ENCODE data around the gene CACNA1A.
A peak's percentile ranks its signal among the peaks of the same experiment; 100 is the strongest.
"Not testable (repeated sequence)": the region's sequence is repeated elsewhere in the genome, so short reads cannot be mapped to it uniquely, and the experiment has no call there.

The CACNA1A gene

DNA sequence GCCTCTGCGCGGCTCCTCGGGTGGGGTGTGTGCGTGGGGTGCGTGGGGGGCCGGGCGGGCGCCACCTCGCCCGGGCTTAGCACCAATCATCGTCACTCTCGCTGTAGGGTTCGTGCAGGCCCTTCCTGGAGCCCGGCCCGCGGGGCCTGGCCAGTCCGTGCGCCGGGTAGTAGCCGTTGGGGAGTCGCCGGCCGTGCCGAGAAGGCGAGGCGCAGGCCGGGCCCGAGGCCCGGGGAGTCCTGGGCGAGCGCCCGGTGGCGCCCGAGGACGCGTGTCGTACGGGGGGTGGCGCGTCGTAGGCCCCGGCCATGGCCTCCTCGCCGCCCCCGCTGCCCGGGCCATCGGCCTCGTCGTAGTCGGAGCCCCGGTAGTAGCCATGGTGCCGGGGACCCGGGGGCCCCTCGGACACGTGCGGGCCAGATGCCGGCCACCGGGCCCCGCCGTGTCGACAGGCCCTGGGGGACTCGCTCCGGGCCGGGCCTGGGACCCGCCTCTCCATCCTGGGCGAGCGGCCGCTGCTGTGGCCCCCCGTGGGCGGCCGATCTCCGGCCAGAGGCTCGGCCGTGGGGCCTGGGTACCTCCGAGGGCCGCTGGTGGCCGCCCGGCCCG is 298.9 kb downstream of the CACNA1A start:
- TF ChIP-seq, protein P1, sequence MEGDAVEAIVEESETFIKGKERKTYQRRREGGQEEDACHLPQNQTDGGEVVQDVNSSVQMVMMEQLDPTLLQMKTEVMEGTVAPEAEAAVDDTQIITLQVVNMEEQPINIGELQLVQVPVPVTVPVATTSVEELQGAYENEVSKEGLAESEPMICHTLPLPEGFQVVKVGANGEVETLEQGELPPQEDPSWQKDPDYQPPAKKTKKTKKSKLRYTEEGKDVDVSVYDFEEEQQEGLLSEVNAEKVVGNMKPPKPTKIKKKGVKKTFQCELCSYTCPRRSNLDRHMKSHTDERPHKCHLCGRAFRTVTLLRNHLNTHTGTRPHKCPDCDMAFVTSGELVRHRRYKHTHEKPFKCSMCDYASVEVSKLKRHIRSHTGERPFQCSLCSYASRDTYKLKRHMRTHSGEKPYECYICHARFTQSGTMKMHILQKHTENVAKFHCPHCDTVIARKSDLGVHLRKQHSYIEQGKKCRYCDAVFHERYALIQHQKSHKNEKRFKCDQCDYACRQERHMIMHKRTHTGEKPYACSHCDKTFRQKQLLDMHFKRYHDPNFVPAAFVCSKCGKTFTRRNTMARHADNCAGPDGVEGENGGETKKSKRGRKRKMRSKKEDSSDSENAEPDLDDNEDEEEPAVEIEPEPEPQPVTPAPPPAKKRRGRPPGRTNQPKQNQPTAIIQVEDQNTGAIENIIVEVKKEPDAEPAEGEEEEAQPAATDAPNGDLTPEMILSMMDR (conservative IDR thresholded peaks at IDR 0.05; ENCODE audit: low read length): no peak
- no peak overlapping the region for H3K4me3 ChIP-seq (ENCODE audit: low read length)
- peak; percentile 54 for DNase-seq (ENCODE audit: low read depth)

DNA sequence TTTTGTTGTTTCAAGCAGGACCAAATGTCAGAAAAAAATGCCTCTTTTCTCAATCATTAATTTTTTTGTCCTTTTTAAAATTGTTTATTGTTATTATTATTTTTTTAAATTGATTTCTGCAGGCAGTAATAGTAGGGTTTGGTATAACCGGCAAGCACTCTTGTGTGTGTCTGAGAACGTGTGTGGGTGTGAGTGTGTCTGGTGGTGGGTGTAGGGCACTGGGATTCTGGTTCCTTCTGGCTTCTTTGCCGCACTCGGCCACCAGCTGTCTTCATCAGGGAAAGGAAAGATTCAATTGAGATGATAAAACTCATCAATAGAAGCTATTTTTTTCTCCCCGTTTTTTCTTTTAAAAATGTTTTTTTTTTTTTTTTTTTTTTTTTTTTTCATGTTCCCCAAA is 299.7 kb downstream of the CACNA1A start:
- TF ChIP-seq, protein P1 (conservative IDR thresholded peaks at IDR 0.05; ENCODE audit: low read length): no peak
- H3K4me3 ChIP-seq (ENCODE audit: low read length): no peak overlapping the region
- DNase-seq (ENCODE audit: low read depth): no peak

DNA sequence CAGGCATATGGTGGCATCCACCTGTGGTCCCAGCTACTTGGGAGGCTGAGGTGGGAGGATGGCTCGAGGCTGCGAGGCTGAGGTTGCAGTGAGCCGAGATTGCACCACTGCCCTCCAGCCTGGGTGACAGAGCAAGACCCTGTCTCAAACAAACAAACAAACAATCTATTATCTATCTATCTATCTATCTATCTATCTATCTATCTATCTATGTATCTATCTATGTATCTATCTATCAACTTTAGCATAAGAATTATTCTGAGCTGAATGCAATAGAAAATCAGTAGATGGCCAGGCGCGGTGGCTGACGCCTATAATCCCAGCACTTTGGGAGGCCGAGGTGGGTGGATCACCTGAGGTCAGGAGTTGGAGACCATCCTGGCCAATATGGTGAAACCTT is 304.2 kb downstream of the CACNA1A start:
- not testable (repeated sequence) for DNase-seq (ENCODE audit: low read depth); H3K4me3 ChIP-seq (ENCODE audit: low read length)

DNA sequence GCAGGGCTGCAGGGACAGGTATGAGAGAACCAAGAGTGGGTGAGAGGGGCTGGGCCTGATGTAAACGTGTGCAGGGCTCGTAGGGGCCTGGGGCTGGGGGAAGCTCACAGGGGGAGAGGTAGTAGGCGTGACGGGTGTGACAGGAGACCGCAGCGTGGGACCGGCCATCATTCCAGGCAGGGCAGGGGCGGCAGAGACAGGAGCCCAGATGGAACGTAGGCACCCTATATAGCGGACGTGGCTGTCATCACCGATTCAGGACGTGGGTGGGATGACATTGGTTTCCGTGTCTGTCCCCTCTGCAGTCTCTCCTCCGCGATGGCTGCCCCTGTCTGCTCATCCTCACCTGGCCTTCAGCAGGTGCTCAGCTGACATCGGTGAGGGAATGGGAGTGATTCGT is 307.6 kb downstream of the CACNA1A start:
- H3K4me3 ChIP-seq (ENCODE audit: low read length): no peak overlapping the region
- DNase-seq (ENCODE audit: low read depth): no peak
- TF ChIP-seq, protein P1 (conservative IDR thresholded peaks at IDR 0.05; ENCODE audit: low read length): no peak

DNA sequence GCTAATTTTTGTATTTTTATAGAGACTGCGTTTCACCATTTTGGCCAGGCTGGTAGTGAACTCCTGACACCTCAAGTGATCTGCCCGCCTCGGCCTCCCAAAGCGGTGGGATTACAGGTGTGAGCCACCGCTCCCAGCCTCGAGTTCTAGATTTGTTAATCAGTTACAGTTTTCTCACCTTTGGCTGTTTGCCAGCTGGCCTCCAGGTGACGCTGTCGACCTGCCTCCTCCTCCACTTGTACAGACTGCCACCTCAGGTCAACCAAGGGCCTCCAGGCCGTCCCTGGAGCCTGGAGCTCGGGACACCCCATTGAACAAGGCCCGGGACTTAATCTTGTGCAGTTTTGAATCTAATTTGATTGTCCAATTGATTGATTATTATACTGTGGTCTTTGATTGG is 310.6 kb downstream of the CACNA1A start:
- no peak for DNase-seq (ENCODE audit: low read depth)
- H3K4me3 ChIP-seq (ENCODE audit: low read length): no peak overlapping the region
- TF ChIP-seq, protein P1 (conservative IDR thresholded peaks at IDR 0.05; ENCODE audit: low read length): no peak

DNA sequence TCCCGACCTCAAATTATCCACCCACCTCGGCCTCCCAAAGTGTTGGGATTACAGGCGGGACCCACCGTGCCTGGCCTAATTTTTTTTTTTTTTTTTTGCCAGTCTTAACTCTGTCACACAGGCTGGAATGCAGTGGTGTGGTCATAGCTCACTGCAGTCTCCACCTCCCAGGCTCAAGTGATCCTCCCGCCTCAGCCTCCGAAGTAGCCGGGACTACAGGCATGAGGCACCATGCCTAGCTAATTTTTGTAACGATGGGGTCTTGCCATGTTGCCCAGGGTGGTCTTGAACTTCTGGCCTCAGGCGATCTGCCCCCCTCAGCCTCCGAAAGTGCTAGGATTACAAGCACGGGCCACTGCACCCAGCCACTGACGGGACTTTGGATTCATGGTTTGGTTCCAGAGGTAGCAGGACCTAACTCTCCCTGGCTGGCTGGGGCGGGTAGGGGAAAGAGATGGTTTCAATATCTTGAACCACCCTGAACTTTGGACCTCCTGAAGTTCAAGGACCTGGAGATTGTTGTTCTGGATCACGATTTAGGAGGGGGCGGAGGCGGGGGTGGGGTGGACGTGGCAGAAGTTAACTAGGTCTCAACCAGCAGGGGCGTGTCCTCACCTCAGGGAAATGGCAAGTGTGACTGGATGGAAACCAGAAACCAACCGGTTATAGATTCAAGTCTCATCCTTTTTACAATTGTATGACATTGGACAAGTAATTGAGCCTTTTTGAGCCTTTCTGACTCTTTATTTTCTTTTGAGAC is 315.3 kb downstream of the CACNA1A start:
- no peak overlapping the region for H3K4me3 ChIP-seq (ENCODE audit: low read length)
- TF ChIP-seq, protein P1 (conservative IDR thresholded peaks at IDR 0.05; ENCODE audit: low read length): no peak
- no peak for DNase-seq (ENCODE audit: low read depth)

DNA sequence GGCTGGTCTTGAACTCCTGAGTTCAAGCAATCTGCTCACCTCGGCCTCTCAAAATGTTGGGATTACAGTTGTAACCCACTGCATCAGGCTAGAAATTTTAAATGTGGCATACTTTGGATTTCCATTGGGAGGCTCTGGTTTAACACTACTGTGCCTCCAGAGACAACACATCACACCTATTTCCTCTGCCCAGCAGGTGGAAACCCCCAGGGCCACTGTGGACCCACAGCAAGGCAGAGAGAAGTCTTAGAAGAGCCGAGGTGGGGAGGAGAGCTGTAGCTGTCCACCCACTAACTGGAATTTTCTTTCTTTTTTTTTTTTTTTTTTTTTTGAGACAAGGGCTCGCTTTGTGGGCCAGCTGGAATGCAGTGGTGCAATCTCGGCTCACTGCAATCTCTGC is 316.7 kb downstream of the CACNA1A start:
- H3K4me3 ChIP-seq (ENCODE audit: low read length): no peak overlapping the region
- TF ChIP-seq, protein P1 (conservative IDR thresholded peaks at IDR 0.05; ENCODE audit: low read length): no peak
- no peak for DNase-seq (ENCODE audit: low read depth)

Data from AG10803 (cell line).